ENCODE data around the gene BORCS5.
"Not testable (repeated sequence)": the region's sequence is repeated elsewhere in the genome, so short reads cannot be mapped to it uniquely, and the experiment has no call there.

The BORCS5 gene

DNA sequence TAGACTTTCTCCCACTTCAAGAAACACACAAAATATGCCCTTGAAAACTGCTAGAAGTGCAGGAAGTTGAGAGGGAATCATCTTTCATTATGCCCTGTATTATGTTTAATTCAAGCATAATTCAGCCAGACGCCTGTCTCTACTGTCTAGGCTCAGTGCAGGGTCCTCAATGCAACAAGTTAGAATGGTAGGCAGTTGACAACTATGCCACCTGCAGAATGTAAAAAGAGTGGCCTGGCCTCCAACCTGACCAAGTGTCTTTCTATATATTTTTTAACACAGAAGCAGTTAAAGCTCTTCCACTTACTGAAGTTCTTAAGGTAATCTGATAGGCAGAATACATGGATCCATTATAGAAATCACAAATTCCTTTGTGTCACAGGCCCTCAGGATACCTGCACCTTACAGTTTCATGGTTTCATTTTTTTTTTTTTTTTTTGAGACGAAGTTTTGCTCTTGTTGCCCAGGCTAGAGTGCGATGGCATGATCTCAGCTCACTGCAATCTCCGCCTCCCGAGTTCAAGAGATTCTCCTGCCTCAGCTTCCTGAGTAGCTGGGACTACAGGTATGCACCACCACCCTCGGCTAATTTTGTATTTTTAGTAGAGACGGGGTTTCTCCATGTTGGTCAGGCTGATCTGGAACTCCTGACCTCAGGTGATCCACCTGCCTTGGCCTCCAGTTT is 145.4 kb downstream of the BORCS5 start:
- not testable (repeated sequence) for H3K36me3 ChIP-seq (ENCODE audit: insufficient read depth, low read length); H3K9me3 ChIP-seq (ENCODE audit: control insufficient read depth, insufficient read depth, low read length); H3K9ac ChIP-seq (ENCODE audit: low read depth, low read length)
- H3K4me1 ChIP-seq (ENCODE audit: insufficient read depth, low read length): peaks cover 25% of the 10 kb centered on the region

DNA sequence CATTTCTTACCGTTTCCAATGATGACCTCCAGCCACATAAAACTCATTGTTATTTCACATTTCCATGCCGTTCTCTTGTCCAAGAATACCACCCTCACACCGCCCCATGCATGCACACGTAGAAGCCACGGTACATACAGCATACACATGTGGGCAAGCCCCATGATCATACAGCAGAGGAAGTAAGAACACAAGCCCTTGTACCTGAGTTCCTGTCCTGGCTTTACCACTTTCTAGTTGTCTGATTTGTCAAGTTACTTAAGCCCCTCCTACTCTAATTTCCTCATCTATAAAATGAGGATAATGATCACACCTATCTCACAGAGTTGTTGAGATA is 145.9 kb downstream of the BORCS5 start:
- Histone ChIP-seq H3K36me3 (ENCODE audit: insufficient read depth, low read length) (no peaks in the 10 kb centered on the region), H3K9me3 (ENCODE audit: control insufficient read depth, insufficient read depth, low read length) (no peaks in the 10 kb centered on the region), H3K9ac (ENCODE audit: low read depth, low read length) (no peak overlapping the region), H3K4me1 (ENCODE audit: insufficient read depth, low read length) (peaks cover 27% of the 10 kb centered on the region)

DNA sequence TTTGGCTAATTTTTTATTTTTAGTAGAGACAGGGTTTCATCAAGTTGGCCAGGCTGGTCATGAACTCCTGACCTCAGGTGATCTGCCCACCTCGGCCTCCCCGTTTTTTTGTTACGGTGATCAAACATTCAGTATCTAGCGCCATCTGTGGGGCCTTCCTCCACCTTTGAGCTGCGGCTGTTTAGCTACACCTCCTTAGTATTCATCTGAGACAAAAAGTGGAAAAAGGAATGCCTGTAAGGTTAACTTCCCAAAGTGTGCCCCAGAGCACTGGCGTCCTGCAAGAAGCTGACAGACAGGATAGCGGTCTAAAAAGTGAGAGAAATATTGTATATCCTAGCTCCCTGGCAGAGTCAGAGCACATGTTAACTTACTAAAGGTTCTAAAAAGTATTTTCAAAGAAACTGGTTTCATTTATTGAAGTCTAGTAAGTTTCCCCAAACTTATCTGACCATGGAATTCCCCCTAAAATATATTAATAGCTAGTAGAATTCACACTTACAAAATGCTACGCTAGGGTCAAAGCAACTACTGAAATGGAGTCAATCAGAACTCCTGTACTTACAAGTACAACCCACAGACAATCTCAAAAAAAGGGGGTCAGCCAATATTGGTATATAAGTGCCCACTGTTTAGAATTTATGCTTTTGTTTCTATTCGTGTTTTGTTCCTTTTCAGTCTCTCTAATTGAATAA is 146.7 kb downstream of the BORCS5 start:
- H3K9ac ChIP-seq (ENCODE audit: low read depth, low read length): no peak overlapping the region
- no peaks in the 10 kb centered on the region; the same call in 1 of the 2 replicates for H3K36me3 ChIP-seq (ENCODE audit: insufficient read depth, low read length)
- peaks cover 35% of the 10 kb centered on the region for H3K4me1 ChIP-seq (ENCODE audit: insufficient read depth, low read length)
- H3K9me3 ChIP-seq (ENCODE audit: control insufficient read depth, insufficient read depth, low read length): no peaks in the 10 kb centered on the region

DNA sequence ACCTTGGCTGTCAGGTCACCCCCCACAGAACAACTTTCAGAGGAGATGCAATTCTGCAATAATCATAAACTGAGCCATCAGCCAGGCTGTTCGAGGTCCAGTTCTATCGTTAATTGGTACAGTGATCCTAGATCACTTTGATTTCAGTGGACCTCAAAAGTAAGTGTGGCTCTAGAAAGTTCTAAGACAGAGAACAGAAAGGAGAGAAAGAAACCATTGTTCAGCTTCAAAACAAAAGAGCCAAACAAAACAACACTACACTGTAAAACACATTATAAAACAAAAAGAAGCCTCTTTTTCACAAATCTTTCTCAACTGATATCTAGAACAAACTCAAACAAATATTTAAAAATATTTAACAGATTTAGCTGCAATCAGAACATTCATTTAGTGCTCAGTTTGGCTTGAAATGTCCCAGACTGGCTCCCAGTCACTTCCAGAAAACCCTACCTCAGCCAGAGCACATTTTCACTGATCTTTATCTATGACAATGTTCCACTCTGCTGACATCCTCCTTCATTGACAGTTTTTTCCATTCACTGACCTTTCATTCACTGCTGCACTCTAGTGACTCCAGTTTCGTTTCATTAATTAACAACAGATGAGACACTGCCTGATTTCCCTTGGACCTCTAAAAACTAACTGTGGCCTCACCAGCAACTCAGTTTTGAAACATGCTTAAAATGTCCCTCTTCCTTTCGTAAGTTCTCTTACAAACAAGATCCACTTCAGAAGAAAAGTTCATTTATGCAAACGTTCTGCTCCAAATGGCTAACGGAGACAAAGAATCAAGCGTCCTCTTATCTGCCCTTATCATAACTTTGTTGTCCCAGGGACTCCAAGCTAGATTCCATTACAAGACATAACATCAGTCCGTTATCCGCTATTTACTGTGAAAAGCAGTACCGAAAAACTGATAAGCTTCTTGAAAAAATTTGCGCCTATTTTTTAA is 148.9 kb downstream of the BORCS5 start:
- Histone ChIP-seq H3K36me3 (ENCODE audit: insufficient read depth, low read length) (no peaks in the 10 kb centered on the region; the same call in 1 of the 2 replicates), H3K9me3 (ENCODE audit: control insufficient read depth, insufficient read depth, low read length) (no peaks in the 10 kb centered on the region), H3K4me1 (ENCODE audit: insufficient read depth, low read length) (peaks cover 38% of the 10 kb centered on the region), H3K9ac (ENCODE audit: low read depth, low read length) (no peak overlapping the region)

DNA sequence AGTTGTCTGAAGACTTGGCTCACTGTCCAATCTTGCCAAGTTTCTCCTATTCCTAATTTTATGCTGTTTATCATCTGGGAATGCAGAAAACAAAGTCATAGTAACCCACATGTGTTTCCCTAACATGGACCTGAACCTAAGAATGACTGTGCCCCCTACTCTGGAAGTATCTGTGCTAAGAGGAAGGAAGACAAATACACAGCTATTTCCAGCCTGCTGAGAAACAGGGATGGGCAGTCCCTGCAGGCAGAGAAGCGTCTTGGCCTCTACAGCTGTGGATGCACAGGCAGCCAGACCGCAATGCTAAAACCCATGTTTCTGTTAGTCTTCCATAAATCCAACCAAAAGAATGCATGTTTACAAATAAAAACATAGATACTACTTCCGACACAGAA is 149.6 kb downstream of the BORCS5 start:
- Histone ChIP-seq H3K4me1 (ENCODE audit: insufficient read depth, low read length) (peaks cover 38% of the 10 kb centered on the region), H3K36me3 (ENCODE audit: insufficient read depth, low read length) (no peaks in the 10 kb centered on the region; the same call in 1 of the 2 replicates), H3K9ac (ENCODE audit: low read depth, low read length) (no peak overlapping the region), H3K9me3 (ENCODE audit: control insufficient read depth, insufficient read depth, low read length) (no peaks in the 10 kb centered on the region)

DNA sequence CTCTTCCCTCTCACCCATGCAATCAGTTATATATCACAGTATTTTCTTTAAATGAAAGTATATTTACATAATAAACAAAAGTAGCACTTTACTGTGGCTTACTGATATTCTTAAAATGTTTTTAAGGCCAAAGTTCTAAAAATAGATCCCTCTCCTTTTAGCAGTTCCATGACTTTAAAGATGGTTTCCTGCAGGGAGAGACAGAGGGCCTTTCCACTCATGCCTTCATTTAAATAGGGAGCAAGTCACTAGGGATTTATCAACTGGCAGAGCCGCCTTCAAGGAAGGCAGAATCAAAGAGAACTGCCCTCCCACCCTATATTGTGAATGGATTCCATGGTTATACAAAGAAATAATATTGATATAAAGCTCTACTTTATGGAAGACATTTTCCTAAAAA is 150.2 kb downstream of the BORCS5 start:
- H3K36me3 ChIP-seq (ENCODE audit: insufficient read depth, low read length): no peaks in the 10 kb centered on the region; the same call in 1 of the 2 replicates
- H3K9me3 ChIP-seq (ENCODE audit: control insufficient read depth, insufficient read depth, low read length): no peaks in the 10 kb centered on the region
- no peak overlapping the region for H3K9ac ChIP-seq (ENCODE audit: low read depth, low read length)
- peaks cover 38% of the 10 kb centered on the region for H3K4me1 ChIP-seq (ENCODE audit: insufficient read depth, low read length)

DNA sequence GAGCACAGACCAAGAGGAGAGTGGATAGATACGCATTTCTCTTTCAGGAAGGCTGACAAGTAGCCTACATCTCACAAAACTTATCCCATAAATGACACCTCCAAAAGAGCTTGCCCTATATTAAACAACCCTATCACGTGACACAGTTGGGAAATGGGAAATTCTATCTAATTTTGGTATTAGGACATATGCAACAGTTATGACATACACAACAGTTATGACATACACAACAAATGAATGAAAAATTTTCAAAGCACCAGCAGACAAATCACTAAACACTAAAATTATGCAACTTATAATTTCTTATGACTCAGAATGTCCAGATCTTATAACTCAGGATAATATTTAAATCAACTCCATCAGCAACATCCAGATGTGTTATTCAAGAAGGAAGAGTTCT is 151.7 kb downstream of the BORCS5 start:
- H3K36me3 ChIP-seq (ENCODE audit: insufficient read depth, low read length): no peaks in the 10 kb centered on the region; the same call in 1 of the 2 replicates
- H3K9ac ChIP-seq (ENCODE audit: low read depth, low read length): no peak overlapping the region
- H3K9me3 ChIP-seq (ENCODE audit: control insufficient read depth, insufficient read depth, low read length): no peaks in the 10 kb centered on the region
- H3K4me1 ChIP-seq (ENCODE audit: insufficient read depth, low read length): peaks cover 38% of the 10 kb centered on the region

DNA sequence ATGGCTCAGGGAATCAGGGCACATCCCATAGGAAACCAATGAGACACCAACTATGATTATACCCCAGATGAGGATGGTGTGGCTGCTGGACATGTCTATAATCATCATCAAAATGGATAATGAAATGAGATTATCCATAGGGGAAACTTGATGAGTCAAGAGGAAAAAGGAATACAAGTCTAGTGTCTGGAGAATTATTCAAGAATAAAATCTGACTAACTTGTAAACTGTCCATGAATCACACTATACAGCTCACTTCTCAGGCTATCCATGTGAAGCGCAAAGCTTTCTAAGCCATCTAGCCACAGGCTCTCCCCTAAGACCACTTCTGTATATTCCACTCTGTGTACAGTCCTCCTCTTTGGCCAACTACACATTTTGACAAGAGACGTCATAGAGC is 153.3 kb downstream of the BORCS5 start:
- Histone ChIP-seq H3K9me3 (ENCODE audit: control insufficient read depth, insufficient read depth, low read length) (no peaks in the 10 kb centered on the region), H3K9ac (ENCODE audit: low read depth, low read length) (no peak overlapping the region), H3K36me3 (ENCODE audit: insufficient read depth, low read length) (no peaks in the 10 kb centered on the region; the same call in 1 of the 2 replicates), H3K4me1 (ENCODE audit: insufficient read depth, low read length) (peaks cover 46% of the 10 kb centered on the region)

GRCh38 chr12:12510551-12510950 is 153.7 kb downstream of the BORCS5 start:
- Histone ChIP-seq H3K4me1 (ENCODE audit: insufficient read depth, low read length) (peaks cover 46% of the 10 kb centered on the region), H3K9ac (ENCODE audit: low read depth, low read length) (no peak overlapping the region), H3K36me3 (ENCODE audit: insufficient read depth, low read length) (no peaks in the 10 kb centered on the region; the same call in 1 of the 2 replicates), H3K9me3 (ENCODE audit: control insufficient read depth, insufficient read depth, low read length) (no peaks in the 10 kb centered on the region)

GRCh38 chr12:12511021-12511783 is 154.3 kb downstream of the BORCS5 start:
- Histone ChIP-seq H3K4me1 (ENCODE audit: insufficient read depth, low read length) (peaks cover 41% of the 10 kb centered on the region), H3K9me3 (ENCODE audit: control insufficient read depth, insufficient read depth, low read length) (no peaks in the 10 kb centered on the region), H3K36me3 (ENCODE audit: insufficient read depth, low read length) (no peaks in the 10 kb centered on the region; the same call in 1 of the 2 replicates), H3K9ac (ENCODE audit: low read depth, low read length) (no peak overlapping the region)

DNA sequence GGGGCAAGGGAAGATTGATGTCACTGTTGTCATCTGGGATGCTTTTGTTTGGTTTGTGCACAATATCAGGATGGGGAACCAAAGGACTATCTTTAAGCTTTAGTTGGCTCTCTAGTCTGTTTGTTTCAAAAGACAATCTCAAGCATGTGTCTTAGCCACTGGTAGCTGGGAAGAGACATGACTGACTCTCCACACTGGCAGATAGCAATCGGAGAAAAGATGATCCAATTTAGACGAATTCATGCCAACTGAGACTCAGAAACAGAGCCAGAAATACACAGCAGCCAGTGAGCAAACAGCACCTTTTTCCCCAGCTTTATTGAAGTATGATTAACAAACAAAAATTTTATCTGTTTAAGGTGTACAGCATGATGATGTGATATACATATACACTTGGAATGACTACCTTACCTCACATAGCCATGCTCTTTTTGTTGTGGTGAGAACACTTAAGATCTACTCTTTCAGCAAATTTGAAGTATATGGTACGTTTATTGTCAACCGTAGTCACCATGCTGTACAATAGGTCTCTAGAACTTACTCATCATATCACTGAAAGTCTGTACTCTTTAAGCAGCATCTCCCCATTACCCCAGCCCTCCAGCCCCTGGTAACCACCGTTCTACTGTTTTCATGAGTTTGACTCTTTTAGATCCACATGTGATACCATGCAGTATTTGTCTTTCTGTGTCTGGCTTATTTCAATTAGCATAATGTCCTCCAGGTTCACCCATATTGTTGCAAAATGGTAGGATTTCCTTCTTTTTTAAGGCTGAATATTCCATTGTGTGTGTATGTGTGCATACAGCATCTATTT is 155.2 kb downstream of the BORCS5 start:
- no peak overlapping the region for H3K9ac ChIP-seq (ENCODE audit: low read depth, low read length)

DNA sequence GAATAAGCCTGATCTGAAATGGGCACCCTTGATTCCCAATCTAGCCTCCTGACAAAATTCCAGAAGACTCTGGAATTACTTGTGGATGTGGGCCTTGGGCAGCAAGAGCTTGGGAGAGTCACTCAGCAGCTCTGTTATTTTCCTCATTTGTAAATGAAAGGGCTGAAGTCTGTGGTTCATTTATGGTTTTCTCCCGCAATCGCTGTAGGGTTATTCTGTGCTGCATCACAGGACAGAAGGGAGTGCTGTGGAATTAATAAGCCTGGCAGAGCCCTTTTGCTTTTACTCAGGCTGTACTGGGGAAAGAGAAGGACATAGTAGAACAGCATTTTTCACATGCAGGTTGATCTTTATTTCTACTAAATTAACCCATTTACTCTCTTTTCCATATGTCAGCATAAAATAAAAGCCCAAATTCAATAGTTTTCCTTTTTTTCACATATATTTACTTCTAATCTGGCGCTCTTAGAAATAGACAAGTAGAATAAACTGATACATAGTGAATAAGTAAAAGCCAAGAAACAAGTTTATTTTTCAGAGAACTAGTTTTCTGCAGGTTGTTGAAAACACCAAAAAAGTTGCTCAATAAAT is 156.6 kb downstream of the BORCS5 start:
- H3K9ac ChIP-seq (ENCODE audit: low read depth, low read length): no peak overlapping the region
- H3K4me1 ChIP-seq (ENCODE audit: insufficient read depth, low read length): peaks cover 21% of the 10 kb centered on the region
- H3K36me3 ChIP-seq (ENCODE audit: insufficient read depth, low read length): peaks cover 7% of the 10 kb centered on the region; the same call in 1 of the 2 replicates
- no peaks in the 10 kb centered on the region for H3K9me3 ChIP-seq (ENCODE audit: control insufficient read depth, insufficient read depth, low read length)

More for the DNA sequence above, 155.2 kb downstream of the BORCS5 start:
- Histone ChIP-seq H3K9me3 (ENCODE audit: control insufficient read depth, insufficient read depth, low read length) (no peaks in the 10 kb centered on the region), H3K36me3 (ENCODE audit: insufficient read depth, low read length) (peaks cover 5% of the 10 kb centered on the region; the same call in 1 of the 2 replicates), H3K4me1 (ENCODE audit: insufficient read depth, low read length) (peaks cover 32% of the 10 kb centered on the region)

- H3K4me1 ChIP-seq (ENCODE audit: insufficient read depth, low read length): peaks cover 32% of the 10 kb centered on the region
- H3K9me3 ChIP-seq (ENCODE audit: control insufficient read depth, insufficient read depth, low read length): no peaks in the 10 kb centered on the region
- H3K36me3 ChIP-seq (ENCODE audit: insufficient read depth, low read length): peaks cover 7% of the 10 kb centered on the region; the same call in 1 of the 2 replicates
- H3K9ac ChIP-seq (ENCODE audit: low read depth, low read length): no peak overlapping the region
Observed at GRCh38 chr12:12518464-12518845, 161.6 kb downstream of the BORCS5 start.
